ENCODE data around the gene HLA-A. TPM values are rescaled to one million over a fixed set of nuclear protein-coding genes. Genes with fewer than 3 reads are reported as not detected.

Gene HLA-A
- polyA plus RNA-seq, 1 donor (not counting 4 experiments of a cell fraction or from before 2014, with no cell fraction given), result 401 TPM

DNA sequence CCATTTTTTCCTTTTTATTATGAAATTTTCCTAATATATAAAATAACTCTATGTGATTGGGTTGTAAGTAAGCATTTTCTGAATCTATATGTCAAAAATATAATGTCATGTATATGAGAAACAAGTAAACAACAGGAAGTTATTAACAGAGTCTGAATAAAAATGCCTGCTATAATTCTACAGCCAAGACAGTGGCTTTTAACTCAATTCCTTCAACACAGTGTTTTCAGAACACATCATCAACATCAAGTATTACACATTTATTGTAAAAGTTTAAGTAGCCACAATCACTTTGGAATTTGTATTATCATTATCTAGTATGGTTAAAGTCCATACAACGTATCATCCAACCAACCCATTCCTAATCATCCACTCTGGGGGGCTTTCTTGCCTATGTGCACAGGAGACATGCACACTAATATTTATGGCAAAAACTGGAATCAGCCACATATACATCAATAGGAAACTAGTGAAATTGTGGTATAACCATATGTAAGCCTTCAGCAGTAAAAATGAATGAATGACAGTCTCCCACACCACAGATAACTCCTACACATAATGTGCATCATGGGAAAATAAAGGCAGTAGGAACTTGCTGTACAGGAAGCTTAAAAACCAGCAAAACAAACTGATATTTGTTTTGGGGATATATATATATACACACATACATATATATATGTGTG, 6.9 kb upstream of the HLA-A start:
- Histone ChIP-seq H3K9me3 (ENCODE audit: control insufficient read depth, low read depth, low read length) (no peaks in the 10 kb centered on the region), H3K4me3 (ENCODE audit: control insufficient read depth in 2 of 3, extremely low read depth in 1 of 3, insufficient read depth in 2 of 3, low read depth in 1 of 3, low read length in 3 of 3) (no peak overlapping the region), H3K36me3 (ENCODE audit: control insufficient read depth in 2 of 2, extremely low read depth in 1 of 2, insufficient read depth in 2 of 2, low read length in 2 of 2) (no peaks in the 10 kb centered on the region), H3K4me1 (ENCODE audit: control insufficient read depth, extremely low read depth, insufficient read depth, low read length) (no peaks in the 10 kb centered on the region), H4K20me1 (ENCODE audit: control insufficient read depth, extremely low read depth, insufficient read depth, low read length) (no peaks in the 10 kb centered on the region), H2AFZ (ENCODE audit: control insufficient read depth, low read length) (no peak overlapping the region), H3K9ac (ENCODE audit: control insufficient read depth, extremely low read depth, insufficient read depth, low read length) (no peak overlapping the region), H3K4me2 (ENCODE audit: control insufficient read depth, extremely low read depth, insufficient read depth, low read depth, low read length) (no peak overlapping the region), H3K27ac (ENCODE audit: control insufficient read depth, insufficient read depth, low read length) (no peak overlapping the region), H3K79me2 (ENCODE audit: control insufficient read depth, insufficient read depth, low read length) (no peaks in the 10 kb centered on the region), H3K27me3 (ENCODE audit: control insufficient read depth, extremely low read depth, insufficient read depth, low read length) (no peaks in the 10 kb centered on the region), H3K9me1 (ENCODE audit: control insufficient read depth, extremely low read depth, insufficient read depth, low read length) (no peaks in the 10 kb centered on the region)
- FAIRE-seq, result no peak
- dilution Hi-C loops (cut with MboI; ENCODE audit: extremely low pct_ligation_motif_present, low sequenced_read_pairs), result no loop called here
- no peak for DNase-seq (ENCODE audit: low read depth, low spot score)
- no peak for TF ChIP-seq EZH2 (IDR thresholded peaks at IDR 0.05; ENCODE audit: low read length)
- TF ChIP-seq, protein P1, sequence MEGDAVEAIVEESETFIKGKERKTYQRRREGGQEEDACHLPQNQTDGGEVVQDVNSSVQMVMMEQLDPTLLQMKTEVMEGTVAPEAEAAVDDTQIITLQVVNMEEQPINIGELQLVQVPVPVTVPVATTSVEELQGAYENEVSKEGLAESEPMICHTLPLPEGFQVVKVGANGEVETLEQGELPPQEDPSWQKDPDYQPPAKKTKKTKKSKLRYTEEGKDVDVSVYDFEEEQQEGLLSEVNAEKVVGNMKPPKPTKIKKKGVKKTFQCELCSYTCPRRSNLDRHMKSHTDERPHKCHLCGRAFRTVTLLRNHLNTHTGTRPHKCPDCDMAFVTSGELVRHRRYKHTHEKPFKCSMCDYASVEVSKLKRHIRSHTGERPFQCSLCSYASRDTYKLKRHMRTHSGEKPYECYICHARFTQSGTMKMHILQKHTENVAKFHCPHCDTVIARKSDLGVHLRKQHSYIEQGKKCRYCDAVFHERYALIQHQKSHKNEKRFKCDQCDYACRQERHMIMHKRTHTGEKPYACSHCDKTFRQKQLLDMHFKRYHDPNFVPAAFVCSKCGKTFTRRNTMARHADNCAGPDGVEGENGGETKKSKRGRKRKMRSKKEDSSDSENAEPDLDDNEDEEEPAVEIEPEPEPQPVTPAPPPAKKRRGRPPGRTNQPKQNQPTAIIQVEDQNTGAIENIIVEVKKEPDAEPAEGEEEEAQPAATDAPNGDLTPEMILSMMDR (optimal IDR thresholded peaks at IDR 0.05 in 1 of 3, IDR thresholded peaks at IDR 0.05 in 1 of 3, conservative IDR thresholded peaks at IDR 0.05 in 1 of 3; ENCODE audit: extremely low read depth in 1 of 3, insufficient read depth in 2 of 3, low read length in 3 of 3), result no peak

GRCh38 chr6:29938746-29939508, 3.4 kb upstream of the HLA-A start:
- Histone ChIP-seq H3K36me3 (ENCODE audit: control insufficient read depth in 2 of 2, extremely low read depth in 1 of 2, insufficient read depth in 2 of 2, low read length in 2 of 2) (no peaks in the 10 kb centered on the region), H3K9ac (ENCODE audit: control insufficient read depth, extremely low read depth, insufficient read depth, low read length) (no peak overlapping the region), H3K4me1 (ENCODE audit: control insufficient read depth, extremely low read depth, insufficient read depth, low read length) (peaks cover 7% of the 10 kb centered on the region), H3K27ac (ENCODE audit: control insufficient read depth, insufficient read depth, low read length) (no peak overlapping the region), H3K79me2 (ENCODE audit: control insufficient read depth, insufficient read depth, low read length) (peaks cover 12% of the 10 kb centered on the region), H2AFZ (ENCODE audit: control insufficient read depth, low read length) (no peak overlapping the region), H4K20me1 (ENCODE audit: control insufficient read depth, extremely low read depth, insufficient read depth, low read length) (no peaks in the 10 kb centered on the region), H3K27me3 (ENCODE audit: control insufficient read depth, extremely low read depth, insufficient read depth, low read length) (no peaks in the 10 kb centered on the region), H3K9me3 (ENCODE audit: control insufficient read depth, low read depth, low read length) (no peaks in the 10 kb centered on the region), H3K9me1 (ENCODE audit: control insufficient read depth, extremely low read depth, insufficient read depth, low read length) (no peaks in the 10 kb centered on the region), H3K4me3 (ENCODE audit: control insufficient read depth in 2 of 3, extremely low read depth in 1 of 3, insufficient read depth in 2 of 3, low read depth in 1 of 3, low read length in 3 of 3) (no peak overlapping the region), H3K4me2 (ENCODE audit: control insufficient read depth, extremely low read depth, insufficient read depth, low read depth, low read length) (no peak overlapping the region)
- TF ChIP-seq, protein P1 (optimal IDR thresholded peaks at IDR 0.05 in 1 of 3, IDR thresholded peaks at IDR 0.05 in 1 of 3, conservative IDR thresholded peaks at IDR 0.05 in 1 of 3; ENCODE audit: extremely low read depth in 1 of 3, insufficient read depth in 2 of 3, low read length in 3 of 3), result no peak
- no peak for DNase-seq (ENCODE audit: low read depth, low spot score)
- FAIRE-seq, result no peak
- dilution Hi-C loops (cut with MboI; ENCODE audit: extremely low pct_ligation_motif_present, low sequenced_read_pairs), result no loop called here

All from keratinocyte (primary cell).